DMS 273 treated with DMSO at 0.1 percent for 48 hours (cell line): Measurements from ENCODE around the gene LAMA4.
"Not testable (repeated sequence)": the region's sequence is repeated elsewhere in the genome, so short reads cannot be mapped to it uniquely, and the experiment has no call there.

Source experiments
- DNase-seq: peaks from one replicate; lab custom pipeline; 2025; lab: John Stamatoyannopoulos, UW

LAMA4 gene

DNA sequence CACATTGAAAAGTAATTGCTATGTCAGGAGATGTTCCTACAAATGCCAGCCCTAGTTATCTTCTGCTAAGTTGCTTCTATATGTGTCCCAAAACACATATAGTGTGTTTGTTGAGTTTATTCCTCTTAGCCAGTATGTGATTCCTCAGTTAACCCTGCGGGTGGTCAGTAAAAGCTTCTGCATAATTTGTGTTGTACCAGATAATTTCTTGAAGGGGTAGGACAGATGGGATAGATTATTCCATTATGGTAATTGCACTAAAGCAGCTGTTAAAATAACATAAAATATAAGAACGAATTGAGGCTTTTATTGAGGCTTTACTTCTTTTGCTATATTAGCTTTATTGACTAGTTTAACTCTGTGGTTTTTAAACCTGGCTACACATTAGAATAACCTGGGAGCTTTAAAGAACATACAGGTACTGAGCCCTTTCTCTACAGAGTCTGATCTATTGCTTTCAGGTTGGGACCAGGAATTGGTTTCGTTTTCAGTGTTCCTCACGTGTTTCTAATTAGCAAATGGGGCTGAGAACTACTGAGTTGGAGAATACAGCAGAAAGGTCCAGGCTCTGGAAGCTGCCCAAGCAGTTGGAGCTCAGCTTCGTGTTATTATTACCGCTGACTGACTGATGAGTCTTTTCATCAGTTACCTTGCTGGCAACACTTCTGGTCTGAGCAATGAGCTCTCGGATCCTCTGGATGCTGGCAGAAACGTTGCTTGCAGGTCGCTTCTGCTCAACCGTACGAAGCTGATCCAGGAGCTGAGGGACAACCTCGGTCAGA lies 110.0 kb downstream of the LAMA4 start:
- DNase-seq, result peak; percentile 90

DNA sequence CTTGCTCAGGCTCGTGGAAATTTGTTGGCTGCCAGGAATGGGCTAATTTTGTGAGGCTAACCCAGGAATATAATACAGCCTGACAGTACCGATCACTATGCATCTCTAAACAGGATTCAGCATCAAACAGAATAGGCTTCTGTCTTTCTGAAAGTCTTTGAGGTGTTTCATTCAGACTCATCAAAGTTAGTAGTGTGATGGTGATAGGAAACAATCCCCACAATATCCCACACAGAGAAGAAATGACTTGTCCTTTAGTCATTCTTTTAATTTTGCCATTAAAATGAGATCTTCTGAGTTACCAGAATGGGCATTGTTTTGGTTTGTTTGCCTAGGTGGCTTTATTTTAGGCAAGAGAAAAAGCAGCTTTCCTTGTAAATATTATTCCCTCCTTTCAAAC lies 112.7 kb downstream of the LAMA4 start:
- DNase-seq, result no peak

DNA sequence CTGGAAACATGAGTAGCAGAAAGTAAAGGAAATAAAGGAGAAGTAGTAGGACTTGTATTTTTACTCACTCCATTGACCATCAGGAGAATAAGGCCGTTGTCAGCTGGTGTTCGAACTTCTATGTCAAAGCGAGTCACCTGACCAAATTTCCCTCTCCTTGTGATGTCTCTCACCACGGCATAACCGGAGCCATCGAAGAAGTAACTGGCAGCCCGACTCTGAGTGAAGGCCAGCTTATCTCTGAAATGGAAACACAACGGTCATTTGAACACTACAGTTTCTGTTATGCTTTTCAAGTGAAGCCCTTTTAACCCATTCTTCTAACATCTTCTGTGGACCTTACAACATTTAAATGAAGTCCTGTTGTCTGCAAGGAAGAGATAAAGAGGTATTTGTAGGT lies 115.3 kb downstream of the LAMA4 start:
- no peak for DNase-seq

DNA sequence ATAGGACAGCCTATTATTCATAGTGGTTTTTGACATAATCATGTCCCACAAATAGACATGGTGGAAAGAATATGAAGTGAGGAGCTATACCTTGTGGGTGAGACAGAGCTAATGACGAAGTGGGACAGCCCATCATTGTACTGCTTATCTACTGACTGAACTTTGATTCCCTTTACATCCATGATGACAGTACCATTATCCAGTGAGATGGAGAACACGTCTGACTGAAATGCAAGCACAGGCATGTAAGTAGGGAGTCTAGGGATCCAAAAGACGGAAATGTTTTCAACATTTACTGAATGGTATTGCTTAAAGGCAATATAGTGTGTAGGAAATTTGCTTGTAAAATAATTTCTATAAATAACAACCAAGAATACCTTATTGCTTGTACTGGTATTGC lies 123.5 kb downstream of the LAMA4 start:
- no peak for DNase-seq

DNA sequence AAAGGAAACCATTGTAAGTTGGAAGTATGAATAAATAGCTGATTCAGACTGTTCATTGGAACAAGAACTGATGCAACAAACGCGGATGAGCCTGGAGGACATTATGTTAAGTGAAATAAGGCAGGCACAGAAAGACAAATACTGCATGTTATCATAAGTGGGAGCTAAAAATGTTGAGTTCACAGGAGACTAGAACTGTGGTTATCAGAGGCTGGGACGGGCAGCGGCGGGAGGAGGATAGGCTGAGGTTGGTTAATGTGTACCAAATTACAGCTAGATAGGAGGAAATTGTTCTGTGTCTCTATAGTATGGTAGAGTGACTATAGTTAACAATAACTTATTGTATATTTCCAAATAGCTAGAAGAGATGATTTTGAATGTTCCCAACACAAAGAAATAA lies 126.2 kb downstream of the LAMA4 start:
- DNase-seq, result no peak

DNA sequence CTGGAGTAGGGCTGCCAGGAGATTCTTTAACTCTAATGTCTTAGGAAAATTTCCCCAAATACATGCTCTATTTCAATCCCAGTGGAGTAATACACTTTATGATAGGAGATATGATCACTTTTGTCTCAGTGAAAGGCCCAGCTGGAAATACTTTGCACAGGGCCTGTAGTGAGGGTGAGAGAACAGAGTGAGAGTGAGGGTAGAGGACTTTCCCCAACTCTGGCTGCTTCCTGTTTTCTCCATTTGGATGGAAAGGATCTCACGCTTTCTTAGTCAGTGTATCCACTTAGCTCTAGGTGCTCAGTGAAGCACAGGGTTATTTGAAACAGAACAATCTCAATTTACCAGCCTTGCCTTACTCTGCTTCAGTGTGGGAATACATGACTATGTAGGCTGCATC lies 130.4 kb downstream of the LAMA4 start:
- no peak for DNase-seq

DNA sequence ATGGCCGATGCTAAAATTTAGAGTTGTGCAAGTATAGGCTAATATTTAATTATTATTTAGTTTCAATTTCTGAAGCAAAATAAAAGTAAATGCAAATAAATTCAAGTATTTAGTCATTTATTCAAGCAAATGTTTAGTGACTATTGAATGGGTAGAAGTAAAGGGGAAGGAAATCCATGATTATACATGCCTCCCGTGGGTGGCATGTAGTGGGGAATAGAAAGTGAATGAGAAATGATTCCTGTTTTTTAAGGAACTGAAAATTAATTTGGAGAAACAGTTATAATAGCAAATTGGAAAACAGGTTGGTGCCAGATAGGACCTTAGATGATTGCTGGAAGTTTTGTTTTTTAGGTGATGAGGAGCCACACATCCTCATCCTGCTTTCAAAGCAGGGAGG lies 131.6 kb downstream of the LAMA4 start:
- no peak for DNase-seq

DNA sequence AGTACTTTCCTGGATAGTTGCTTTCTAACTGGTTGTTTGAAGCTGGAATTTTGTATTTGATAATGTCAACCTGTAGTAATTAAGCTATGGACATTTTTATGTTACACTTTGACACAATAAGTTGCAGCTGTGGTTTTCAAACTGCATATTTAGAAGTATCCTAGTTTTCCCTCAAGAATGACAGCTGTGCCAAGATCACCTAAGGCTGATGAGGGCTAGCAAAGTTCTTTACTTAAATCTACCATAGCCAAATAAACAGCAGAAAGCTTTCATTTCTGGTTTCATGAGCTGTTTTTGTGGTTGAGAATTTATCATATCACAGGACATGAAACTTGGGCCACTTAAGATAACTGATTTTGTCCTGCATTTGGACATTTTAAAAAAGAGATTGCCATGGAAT lies 136.3 kb downstream of the LAMA4 start:
- DNase-seq, result no peak

DNA sequence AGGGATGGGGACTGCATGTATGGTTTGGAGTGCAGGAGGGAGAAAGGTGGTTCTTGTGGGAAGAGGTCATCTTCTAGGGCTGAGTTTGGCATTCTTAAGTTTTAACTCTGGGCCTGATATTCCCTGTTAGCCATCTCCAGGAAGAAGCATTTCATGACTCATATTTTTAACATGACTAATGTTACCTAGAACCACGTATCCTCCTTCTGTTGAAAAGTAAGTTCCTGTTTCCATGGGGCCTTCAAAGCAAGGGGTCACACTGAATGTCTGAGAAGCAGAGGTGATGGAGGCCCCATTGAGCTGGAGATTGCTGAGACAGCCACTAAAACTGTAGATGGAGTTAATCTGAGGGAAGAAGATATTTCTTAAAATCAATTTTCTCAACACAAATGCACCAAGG lies 136.8 kb downstream of the LAMA4 start:
- no peak for DNase-seq

DNA sequence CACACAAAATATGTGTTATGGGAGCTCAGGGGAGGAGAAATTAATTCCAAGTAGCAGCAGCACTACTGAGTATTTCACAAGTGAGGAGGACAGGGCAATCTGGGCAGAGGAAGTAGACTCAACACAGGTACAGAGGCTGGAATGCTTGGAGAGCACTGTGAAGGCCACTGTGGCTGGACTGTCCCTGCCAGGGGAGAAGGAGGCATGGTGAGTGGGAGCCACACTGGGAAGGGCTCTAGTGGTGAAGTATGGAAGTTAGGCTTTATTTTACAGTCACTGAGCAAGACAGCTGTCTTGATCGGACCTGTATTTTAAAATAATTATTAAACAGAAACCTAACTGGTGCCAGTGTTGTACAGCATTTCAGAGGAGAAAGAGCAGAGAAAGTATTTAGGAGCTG lies 138.1 kb downstream of the LAMA4 start:
- no peak for DNase-seq

DNA sequence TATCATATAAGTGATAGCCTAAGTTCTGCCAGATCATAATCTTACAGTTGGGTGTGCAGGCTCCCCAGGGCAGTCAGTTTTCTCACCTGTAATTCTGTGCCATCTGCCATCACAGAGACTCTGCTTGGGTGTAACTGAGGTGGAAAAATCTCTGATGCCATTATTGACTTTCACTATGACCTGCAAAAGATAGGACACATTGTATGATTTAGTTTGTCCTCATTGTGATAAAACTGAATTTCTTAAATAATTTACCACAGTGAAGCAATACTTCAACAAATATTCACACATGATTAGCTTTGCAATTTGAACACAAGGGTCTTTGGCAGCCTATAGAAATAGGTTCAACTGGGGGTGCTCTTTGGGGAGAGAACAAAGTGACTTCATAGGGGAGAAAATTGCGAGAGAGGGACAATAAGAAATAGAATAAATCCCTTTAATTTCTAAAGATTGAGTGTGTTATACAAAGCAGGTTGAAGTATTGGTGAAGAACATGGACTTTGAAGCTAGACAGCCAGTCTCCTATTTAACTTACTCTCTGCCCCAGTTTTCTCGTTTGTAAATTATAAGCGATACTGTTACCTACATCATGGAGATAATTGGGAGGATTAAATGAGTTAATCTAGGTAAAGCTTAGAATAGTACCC lies 139.7 kb downstream of the LAMA4 start:
- DNase-seq, result no peak

DNA sequence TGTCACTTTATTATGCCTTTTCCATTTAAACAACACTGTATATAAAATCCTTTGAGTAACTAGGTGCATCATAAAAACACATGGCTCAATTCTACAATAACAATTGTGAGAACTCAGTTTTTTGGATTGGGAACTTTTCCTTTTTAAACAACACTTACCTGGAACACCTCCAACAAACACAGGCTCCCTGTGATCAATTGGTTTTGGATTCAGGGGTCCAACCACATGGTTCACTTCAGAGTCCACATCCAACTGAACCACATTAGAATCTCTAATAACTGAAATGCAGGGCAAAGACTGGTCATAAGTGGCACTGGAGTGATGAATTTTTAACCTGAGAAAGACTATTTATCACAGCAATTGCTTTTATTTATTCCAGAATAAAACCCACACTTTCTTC lies 140.4 kb downstream of the LAMA4 start:
- DNase-seq, result no peak

DNA sequence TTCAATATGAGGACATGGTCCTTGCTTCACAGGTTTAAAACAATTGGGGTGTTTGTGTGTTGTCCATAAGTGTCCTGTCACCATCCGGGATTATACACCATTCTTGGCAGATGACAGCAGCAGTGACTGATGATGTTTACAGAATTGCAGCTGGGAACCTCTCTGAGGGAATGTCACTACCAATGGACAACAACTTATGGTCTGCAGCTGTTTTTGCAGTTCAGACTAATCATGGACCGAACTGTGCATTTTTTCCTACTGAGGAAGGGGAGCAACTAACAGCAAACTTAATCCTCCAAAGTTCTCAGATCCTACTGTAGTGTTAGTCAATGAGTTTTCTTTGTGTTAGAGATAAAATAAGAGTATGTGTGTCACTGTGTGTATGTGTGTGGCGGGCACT lies 140.9 kb downstream of the LAMA4 start:
- DNase-seq, result no peak

DNA sequence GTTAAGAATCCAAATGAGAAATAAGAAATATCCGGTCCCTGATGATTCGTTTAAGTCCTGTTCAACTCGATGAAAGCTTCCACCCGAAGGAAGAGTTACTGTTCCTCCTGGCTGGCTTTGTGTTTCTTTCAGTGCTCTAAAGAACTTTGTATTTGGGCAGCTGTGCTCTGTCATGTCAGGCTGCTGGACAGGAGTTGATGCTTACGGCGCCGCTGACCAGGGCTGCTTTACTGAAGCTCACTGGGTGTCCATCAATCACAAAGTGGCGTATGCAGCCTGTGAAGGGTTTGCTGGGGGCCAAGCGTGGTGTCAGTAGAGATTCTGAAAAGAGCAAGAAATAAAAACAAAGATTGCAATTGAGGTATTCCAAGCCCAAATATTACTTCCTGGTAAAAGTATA lies 145.1 kb downstream of the LAMA4 start:
- DNase-seq, result no peak

DNA sequence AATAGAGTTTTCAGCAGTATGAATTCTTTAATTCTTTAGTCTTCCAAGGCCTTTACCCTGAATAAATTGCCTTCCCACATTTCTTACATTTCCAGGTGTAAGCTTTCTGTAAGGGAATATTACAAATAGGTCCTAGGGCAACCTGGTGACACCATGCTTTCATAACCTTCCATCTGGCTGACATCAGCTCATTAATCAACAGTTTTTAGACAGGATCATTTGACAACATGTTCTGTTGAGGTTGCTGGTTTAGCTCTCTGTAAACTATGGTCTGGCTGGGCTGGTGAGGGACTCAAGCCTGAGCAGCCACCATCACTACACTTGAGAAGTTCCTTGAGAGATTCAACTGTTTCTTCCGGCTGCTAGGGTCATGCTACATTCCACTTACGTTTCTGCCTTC lies 147.8 kb downstream of the LAMA4 start:
- no peak for DNase-seq

DNA sequence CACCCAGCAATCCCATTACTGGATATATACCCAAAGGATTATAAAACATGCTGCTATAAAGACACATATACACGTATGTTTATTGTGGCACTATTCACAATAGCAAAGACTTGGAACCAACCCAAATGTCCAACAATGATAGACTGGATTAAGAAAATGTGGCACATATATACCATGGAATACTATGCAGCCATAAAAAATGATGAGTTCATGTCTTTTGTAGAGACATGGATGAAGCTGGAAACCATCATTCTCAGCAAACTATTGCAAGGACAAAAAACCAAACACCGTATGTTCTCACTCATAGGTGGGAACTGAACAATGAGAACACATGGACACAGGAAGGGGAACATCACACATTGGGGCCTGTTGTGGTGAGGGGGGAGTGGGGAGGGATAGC lies 148.3 kb downstream of the LAMA4 start:
- not testable (repeated sequence) for DNase-seq

DNA sequence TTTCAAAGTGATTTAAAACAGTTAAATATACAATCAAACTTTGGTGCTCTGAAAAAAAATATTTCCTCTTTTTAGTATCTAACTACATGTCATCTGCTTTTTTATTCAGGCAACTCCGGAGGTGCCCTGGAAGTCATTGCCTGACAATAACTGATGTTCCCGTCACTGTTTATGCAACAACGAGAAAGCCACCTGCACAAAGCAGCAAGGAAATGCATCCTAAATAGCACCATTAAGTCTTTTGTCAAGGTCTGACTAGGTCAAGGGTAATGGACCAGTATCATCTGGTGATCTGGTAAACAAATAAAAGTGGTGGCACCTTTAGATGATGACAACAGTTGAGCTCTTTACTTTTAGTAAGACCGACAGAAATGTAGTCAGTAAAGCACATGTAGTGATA lies 153.8 kb downstream of the LAMA4 start:
- DNase-seq, result no peak

DNA sequence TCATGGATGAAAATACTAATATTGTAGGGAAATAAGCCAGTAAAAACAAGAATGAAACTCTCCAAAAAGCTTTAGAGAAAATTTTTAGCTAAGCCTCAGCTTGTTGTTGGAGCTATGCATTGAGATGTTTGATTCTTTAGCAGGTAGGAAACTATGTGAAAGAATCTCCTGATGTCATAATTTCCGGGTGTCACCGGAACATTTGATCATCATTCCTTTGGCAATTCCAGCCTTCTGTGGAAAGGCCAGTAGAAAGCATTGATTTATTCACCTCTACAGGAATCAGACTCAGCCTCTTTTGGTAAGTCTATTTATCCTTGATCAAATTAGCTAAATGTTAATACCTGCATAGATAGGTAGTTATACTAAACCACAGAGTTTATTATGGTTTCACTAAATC lies 157.5 kb downstream of the LAMA4 start:
- no peak for DNase-seq

DNA sequence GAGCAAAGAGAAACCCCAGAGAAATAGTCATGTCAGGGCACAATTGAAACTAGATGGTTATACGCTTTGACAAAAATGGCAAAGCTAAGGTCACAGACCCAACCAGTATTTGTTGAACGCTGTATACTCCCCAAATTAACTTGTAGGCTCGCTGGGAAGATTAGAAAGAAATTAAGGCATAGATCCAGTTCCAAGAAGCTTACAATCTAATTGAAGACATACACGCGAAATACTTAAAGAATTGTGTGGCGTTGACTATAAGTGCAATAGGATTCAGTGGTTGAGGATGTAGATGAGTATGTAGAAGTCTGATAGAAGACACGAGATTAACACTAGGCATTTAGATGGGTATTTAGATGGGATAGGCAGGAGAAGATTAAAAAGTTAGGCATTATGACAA lies 166.5 kb downstream of the LAMA4 start:
- DNase-seq, result no peak

DNA sequence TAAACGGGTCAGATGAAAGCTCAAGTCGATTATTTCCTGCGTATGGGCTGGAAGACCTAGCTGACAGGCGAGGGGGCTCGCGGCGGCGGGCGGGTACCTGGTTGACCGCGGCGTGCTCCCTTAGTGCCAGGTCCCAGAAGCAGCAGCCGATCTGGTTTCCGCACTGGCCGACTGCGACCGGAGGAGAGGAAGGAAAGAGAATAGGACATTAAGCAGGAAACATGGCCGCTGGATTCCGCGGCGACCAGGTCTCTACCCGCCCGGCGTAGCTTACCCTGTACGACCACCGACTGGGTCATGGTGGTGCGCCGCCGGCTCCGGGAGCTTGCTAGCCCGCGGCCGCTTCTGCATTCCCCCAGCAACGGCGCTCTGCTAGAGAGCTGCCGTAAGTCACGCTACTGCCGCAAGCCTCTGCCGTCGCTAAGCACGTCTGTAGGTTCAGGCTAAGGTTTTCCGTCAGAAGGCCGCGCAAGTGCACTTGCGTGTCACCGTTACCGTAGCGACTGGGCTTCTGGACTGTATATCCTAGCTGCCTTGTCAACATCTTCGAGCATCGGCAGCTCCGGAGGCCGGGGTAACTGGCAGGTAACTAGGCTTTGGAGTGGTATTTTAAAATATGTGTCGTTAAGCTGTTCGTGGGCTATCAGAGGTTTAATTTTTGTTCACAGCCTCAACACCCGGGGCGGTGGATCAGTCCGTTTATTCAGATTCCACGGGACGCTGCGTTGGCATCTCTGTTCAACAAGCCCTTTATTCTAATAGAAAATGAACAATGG lies 167.0 kb downstream of the LAMA4 start, which contains the start of the genes FAM229B and TUBE1:
TSS of gene FAM229B (plus strand) at position 456 of the 776 bp plus-strand sequence. CDS start 11,693 bp downstream, outside the sequence.
TSS of gene TUBE1 (minus strand) at position 347 of the 776 bp plus-strand sequence. CDS start at position 299, 48 bp downstream.
- DNase-seq, result peak; percentile 93

DNA sequence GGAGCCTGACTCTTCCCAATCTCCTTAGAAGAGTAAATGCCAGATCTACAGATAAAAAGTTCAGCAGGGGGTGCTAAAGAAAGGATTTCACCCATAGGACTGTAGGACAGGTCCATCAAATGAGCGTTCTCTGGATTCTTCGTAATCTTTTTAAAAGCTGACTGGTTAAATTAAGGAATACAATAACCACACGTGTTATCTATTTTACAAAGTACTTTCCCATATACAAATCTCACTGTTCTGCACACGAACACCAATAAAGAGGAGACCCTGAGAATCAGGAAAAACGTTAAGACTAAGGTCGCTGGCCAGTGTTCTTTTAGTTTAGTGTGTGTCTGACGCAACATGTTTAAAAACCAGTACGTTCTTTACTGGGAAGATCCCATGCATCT lies 167.6 kb downstream of the LAMA4 start:
- DNase-seq, result peak; percentile 57

DNA sequence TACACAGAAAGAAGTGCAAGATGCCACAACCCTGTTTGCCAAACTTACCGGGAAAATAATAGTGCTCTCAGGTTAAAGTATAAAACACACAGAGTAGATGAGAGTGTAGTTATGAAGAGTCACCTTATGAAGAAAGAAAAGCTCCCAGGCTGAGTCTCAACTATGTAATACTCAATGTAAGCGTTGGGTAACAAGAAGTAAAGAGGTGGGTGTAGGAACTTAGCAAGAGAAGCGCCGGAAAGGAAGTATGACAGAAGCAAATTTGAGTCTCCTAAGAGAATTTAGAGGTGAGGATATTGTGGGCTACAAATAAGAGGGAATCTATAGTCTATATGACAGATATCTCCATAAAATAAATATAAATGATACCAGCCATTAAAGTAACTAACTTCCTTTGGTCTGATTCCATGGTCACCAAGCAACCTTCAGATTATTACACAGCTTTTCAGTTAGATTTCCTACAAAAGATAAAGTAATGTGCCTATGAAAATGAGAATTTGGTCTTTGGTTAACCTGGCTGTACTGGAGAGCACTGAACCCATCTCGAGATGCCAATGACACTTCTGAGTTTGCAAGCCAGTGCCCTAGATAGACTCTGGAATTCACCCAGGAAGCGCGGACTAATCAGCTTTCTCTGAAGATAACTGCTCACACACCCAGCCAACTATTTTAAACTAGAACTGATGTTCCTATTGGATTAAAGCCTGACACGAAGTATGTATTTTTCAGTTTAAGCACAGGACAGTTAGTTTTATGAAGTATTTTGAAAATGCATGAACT lies 168.9 kb downstream of the LAMA4 start:
- no peak for DNase-seq
